Esophagus squamous epithelium (tissue), 4 donors: ENCODE measurements around the gene KRTAP5-11.
"Not testable (repeated sequence)": the region's sequence is repeated elsewhere in the genome, so short reads cannot be mapped to it uniquely, and the experiment has no call there.

Experiments used
- CTCF ChIP-seq, 6 experiments: fragments of 450-650 bp in 4 of 6; fragments of 200-600 bp in 2 of 6; sonication (generic) in 2 of 6; IDR thresholded peaks; one replicate each; pipeline ENCODE4 v1.5.1; 2016 to 2019; ENCODE audit warnings: antibody characterized with exemption in 6 of 6, mild to moderate bottlenecking in 4 of 6, moderate library complexity in 4 of 6
- POLR2A ChIP-seq, 4 donors: fragments of 450-650 bp; IDR thresholded peaks; one replicate each; pipeline ENCODE4 v1.6.1; 2017; ENCODE audit warnings: antibody characterized with exemption in 4 of 4, mild to moderate bottlenecking in 4 of 4, moderate library complexity in 3 of 4

- not testable (repeated sequence) for TF ChIP-seq POLR2A, CTCF (IDR thresholded peaks at IDR 0.05)
These were observed 47.7 kb downstream of the KRTAP5-11 start for GRCh38 chr11:71534711-71535608.
